ENCODE measurements around the gene UPF1. TPM values are rescaled to one million over a fixed set of nuclear protein-coding genes. Genes with fewer than 3 reads are reported as not detected.

UPF1 gene
- total RNA-seq, 1 donor from 2014 or later: 76.5 TPM

DNA sequence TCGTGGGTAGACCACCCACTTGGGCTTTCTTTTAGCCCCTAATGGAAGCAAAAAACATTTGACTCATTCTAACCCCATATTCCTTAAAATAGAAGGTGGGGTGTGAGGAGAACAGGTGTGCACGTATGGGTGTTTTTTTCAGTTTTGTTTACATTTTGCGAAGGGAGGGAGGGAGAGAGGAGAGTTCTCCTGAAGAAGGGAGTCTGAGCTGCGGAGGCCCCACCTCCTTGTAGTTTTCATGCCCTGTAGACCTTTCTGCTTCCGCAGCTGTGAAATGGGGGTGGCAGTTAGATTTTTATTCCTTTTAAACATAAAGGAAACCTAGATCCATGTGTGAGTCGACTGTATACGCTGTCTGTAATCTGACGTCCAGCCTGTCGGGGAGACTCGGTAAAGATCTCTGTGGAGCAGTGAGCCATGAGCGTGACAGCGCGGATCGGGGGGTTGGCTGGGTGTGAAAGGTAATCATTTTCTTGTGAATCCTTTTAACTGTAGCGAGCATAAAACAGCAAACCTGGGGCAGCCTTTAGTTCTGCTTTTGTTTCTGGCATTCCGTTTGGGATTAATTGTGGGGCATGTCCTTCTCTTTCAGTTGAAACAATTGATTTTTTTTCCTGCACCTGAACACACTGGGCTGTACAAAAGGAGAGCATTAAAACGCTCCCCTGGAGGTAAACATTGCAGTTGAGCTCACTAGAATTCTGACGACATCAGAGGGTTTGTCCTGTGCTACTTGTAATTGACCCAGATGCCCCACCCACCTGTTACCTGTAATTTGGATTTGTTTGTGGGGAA is 2.3 kb downstream of the UPF1 start:
- DNase-seq (ENCODE audit: extremely low spot score, unreplicated experiment): no peak
- H3K4me1 Mint-ChIP-seq (ENCODE audit: unreplicated experiment): peaks cover 41% of the 10 kb centered on the region

DNA sequence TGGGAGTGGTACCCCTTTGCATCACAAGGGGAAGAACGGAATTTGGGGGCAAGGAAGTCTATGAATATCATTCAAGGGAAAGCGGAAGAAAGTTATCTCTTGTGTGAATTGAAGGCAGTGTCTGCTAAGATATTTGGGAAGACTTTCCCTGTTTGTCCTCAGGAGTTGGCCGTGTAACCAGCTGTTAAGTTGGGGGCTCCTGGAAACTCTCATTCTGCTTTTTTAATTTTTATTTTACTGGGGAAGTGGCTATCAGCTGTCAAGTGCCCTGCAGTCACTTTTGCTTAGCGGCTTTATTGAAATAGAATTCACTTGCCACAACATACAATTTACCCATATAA is 2.9 kb downstream of the UPF1 start:
- peak overlapping the region; percentile 88 for H3K27ac Mint-ChIP-seq
- TF ChIP-seq, protein P1, sequence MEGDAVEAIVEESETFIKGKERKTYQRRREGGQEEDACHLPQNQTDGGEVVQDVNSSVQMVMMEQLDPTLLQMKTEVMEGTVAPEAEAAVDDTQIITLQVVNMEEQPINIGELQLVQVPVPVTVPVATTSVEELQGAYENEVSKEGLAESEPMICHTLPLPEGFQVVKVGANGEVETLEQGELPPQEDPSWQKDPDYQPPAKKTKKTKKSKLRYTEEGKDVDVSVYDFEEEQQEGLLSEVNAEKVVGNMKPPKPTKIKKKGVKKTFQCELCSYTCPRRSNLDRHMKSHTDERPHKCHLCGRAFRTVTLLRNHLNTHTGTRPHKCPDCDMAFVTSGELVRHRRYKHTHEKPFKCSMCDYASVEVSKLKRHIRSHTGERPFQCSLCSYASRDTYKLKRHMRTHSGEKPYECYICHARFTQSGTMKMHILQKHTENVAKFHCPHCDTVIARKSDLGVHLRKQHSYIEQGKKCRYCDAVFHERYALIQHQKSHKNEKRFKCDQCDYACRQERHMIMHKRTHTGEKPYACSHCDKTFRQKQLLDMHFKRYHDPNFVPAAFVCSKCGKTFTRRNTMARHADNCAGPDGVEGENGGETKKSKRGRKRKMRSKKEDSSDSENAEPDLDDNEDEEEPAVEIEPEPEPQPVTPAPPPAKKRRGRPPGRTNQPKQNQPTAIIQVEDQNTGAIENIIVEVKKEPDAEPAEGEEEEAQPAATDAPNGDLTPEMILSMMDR (conservative IDR thresholded peaks at IDR 0.05): no peak

More for the DNA sequence above, 2.3 kb downstream of the UPF1 start:
- Mint-ChIP-seq H3K4me3 (peak overlapping the region; percentile 96), H3K27ac (peak overlapping the region; percentile 88), H3K36me3 (peaks cover 20% of the 10 kb centered on the region), H3K9me3 (no peaks in the 10 kb centered on the region), H3K27me3 (no peaks in the 10 kb centered on the region)
- TF ChIP-seq, protein P1 (conservative IDR thresholded peaks at IDR 0.05): no peak

DNA sequence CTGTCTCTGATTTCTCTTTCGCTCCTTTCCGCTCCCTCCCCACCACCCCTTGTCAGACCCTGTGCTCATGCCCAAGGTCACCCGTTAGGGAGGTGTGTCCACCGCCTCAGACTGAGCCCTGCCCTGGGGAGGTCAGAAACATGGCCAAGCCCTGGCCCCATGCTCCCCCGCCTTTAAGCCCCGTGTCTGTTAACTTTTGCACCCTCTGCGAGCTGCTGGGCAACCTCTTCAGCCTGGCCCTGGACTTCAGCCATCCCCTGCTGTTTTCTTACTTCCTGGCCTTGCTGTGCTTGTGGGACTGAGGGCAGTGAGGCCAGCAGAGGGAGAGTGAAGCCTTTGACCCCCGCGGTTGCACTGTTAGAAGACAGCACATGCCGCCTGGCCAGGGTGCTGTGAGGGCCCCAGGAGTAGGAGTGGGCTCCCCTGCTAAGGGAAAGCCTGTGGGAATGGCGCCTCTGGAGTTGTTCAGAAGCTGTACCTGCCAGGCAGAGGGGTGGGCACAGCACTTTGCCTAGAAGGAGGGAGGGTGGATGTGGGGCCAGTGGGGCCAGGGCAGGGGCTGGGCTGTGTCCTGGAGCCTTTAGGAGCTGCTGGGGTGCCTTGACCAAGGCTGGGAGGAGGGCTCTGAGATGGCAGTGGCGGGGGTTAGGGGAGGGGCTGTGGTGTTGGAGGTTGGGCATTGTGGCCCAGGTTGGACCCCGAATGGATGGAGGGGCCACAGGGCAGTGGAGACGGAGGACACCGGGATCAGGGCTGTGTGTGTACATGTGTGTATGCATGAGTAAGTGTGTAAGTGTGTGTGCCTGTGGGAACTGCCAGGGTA is 7.9 kb downstream of the UPF1 start:
- Mint-ChIP-seq H3K27me3 (no peaks in the 10 kb centered on the region), H3K4me1 (ENCODE audit: unreplicated experiment) (peaks cover 48% of the 10 kb centered on the region), H3K27ac (no peak overlapping the region), H3K9me3 (no peaks in the 10 kb centered on the region), H3K36me3 (peaks cover 15% of the 10 kb centered on the region), H3K4me3 (peak overlapping the region; percentile 17)
- no peak for DNase-seq (ENCODE audit: extremely low spot score, unreplicated experiment)
- TF ChIP-seq, protein P1 (conservative IDR thresholded peaks at IDR 0.05): no peak

More for the DNA sequence above, 2.9 kb downstream of the UPF1 start:
- no peak for DNase-seq (ENCODE audit: extremely low spot score, unreplicated experiment)
- Mint-ChIP-seq H3K9me3 (no peaks in the 10 kb centered on the region), H3K27me3 (no peaks in the 10 kb centered on the region), H3K36me3 (peaks cover 20% of the 10 kb centered on the region), H3K4me1 (ENCODE audit: unreplicated experiment) (peaks cover 45% of the 10 kb centered on the region), H3K4me3 (peak overlapping the region; percentile 96)

DNA sequence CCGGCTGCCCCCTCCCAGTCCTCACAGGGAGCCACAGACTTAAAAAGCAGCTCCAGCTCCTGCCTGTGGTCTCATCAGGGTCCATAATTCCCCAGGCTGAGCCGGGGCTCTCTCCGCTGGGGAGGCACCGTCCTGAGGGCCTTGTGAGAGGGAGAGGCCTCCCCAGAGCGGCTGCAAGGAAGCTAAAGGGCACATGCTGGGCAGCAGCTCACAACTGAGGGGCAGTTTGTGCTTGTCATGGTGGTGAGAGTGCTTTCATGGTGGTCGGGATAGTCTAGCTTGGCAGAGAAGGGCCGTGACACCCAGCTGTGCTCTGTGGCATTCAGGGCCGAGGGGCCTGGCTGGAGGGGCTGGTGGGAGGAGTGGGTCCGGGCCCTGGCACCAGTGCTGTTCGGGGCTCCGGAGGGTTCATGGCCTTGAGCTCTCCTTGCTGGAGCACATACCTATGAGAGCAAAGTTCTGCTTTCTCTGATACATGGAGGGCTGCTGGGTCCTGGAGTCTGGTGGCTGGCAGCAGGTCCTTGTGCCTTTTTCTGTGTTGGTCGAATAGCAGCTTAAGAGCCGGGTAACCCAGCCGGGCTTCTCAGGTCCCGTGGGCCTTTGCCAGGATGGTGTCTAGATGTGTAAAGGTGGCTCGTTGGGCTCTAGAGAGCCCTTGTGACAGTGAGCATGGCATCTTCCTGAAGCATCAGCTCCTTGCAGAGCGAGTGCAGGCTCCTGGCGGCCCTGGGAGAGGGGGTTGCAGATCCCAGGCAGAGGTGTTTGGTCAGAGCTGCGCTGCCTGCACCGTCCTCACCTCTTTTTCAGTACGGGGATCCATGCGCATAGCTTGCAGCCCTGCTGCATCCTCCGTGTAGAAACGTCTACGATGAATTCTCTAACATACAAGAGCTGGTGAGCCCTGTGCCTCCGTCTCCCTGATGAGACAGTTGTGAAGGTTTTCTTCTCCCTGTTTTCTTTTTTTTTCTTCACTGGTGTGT is 8.8 kb downstream of the UPF1 start:
- Mint-ChIP-seq H3K9me3 (no peaks in the 10 kb centered on the region), H3K4me3 (no peak overlapping the region), H3K27ac (no peak overlapping the region), H3K4me1 (ENCODE audit: unreplicated experiment) (peaks cover 45% of the 10 kb centered on the region), H3K27me3 (no peaks in the 10 kb centered on the region), H3K36me3 (peaks cover 11% of the 10 kb centered on the region)
- DNase-seq (ENCODE audit: extremely low spot score, unreplicated experiment): no peak
- TF ChIP-seq, protein P1 (conservative IDR thresholded peaks at IDR 0.05): no peak

GRCh38 chr19:18841400-18841799 is 9.6 kb downstream of the UPF1 start:
- Mint-ChIP-seq H3K9me3 (no peaks in the 10 kb centered on the region), H3K27ac (no peak overlapping the region), H3K4me3 (no peak overlapping the region), H3K27me3 (no peaks in the 10 kb centered on the region), H3K36me3 (peaks cover 5% of the 10 kb centered on the region), H3K4me1 (ENCODE audit: unreplicated experiment) (peaks cover 44% of the 10 kb centered on the region)
- TF ChIP-seq, protein P1 (conservative IDR thresholded peaks at IDR 0.05): no peak
- DNase-seq (ENCODE audit: extremely low spot score, unreplicated experiment): no peak

Measured in type B pancreatic cell (in vitro differentiated cells).